ENCODE results near the gene TROAP. TPM values are rescaled to one million over a fixed set of nuclear protein-coding genes. Genes with fewer than 3 reads are reported as not detected.
A peak's percentile ranks its signal among the peaks of the same experiment; 100 is the strongest.

Gene TROAP
- polyA plus RNA-seq, 3 donors = 0.05 TPM; not detected in 2

DNA sequence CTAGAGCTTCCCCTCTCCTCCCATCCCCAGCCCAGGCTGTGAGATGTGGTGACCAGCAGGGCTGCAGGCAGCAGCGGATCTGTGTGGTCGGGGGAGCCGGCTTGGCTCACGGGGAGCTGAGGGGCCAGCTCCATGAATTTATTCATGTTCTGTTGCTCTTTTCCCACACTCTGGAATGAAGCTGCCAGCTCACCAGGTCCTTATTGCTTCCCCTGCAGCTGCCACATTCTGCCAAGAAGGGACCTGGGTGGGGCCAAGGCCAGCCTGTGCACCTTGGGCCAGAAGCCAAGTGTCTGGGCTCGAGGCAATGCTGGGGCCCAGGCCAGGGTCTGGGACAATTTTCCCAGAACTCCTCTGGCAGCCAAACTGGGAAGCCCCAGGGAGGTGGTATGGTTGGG lies 16.4 kb downstream of the TROAP start:
- intact Hi-C loops (cut with micrococcal nuclease) = no loop called here
- Mint-ChIP-seq H3K4me1 (peaks cover 33% of the 10 kb centered on the region), H3K36me3 (peaks cover 8 to 13% of the 10 kb centered on the region in 2 donors), H3K9me3 (peaks cover 0 to 33% (median 13%) of the 10 kb centered on the region in 7 donors), H3K27ac (peak overlapping the region in 1 of 7 donors; percentile 61), H3K27me3 (ENCODE audit: low read depth in 3 of 3) (peaks cover 95 to 100% (median 96%) of the 10 kb centered on the region in 3 donors), H3K4me3 (peak overlapping the region in 1 of 2 donors; percentile 68)
- H3K27ac ChIP-seq (ENCODE audit: low read depth in 1 of 2, low read length in 2 of 2) = no peak overlapping the region
- H3K9ac ChIP-seq (ENCODE audit: insufficient read depth, low read length, poor library complexity, severe bottlenecking) = no peak overlapping the region
- TF ChIP-seq, protein P1, sequence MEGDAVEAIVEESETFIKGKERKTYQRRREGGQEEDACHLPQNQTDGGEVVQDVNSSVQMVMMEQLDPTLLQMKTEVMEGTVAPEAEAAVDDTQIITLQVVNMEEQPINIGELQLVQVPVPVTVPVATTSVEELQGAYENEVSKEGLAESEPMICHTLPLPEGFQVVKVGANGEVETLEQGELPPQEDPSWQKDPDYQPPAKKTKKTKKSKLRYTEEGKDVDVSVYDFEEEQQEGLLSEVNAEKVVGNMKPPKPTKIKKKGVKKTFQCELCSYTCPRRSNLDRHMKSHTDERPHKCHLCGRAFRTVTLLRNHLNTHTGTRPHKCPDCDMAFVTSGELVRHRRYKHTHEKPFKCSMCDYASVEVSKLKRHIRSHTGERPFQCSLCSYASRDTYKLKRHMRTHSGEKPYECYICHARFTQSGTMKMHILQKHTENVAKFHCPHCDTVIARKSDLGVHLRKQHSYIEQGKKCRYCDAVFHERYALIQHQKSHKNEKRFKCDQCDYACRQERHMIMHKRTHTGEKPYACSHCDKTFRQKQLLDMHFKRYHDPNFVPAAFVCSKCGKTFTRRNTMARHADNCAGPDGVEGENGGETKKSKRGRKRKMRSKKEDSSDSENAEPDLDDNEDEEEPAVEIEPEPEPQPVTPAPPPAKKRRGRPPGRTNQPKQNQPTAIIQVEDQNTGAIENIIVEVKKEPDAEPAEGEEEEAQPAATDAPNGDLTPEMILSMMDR (IDR thresholded peaks at IDR 0.05) = no peak
- no peaks in the 10 kb centered on the region for H3K36me3 ChIP-seq (replicated peaks in 1 of 2; ENCODE audit: control insufficient read depth in 1 of 2, insufficient read depth in 2 of 2, low read length in 2 of 2)
- peaks cover 0 to 44% of the 10 kb centered on the region in 2 donors for H3K9me3 ChIP-seq (replicated peaks in 1 of 2; ENCODE audit: control insufficient read depth in 1 of 2, insufficient read depth in 1 of 2, low read length in 2 of 2)
- WGBS (ENCODE audit: insufficient coverage) = 68% methylated on average over 5 of the region's 5 CpGs
- H3K4me1 ChIP-seq (ENCODE audit: control insufficient read depth in 1 of 2, insufficient read depth in 2 of 2, low read length in 2 of 2) = peaks cover 27 to 40% of the 10 kb centered on the region in 2 donors
- H3K79me2 ChIP-seq (ENCODE audit: insufficient read depth, low read length) = no peaks in the 10 kb centered on the region
- H2AFZ ChIP-seq (ENCODE audit: insufficient read depth, low read depth, low read length, poor library complexity, severe bottlenecking) = no peak overlapping the region
- no peak overlapping the region for H3K4me3 ChIP-seq (replicated peaks in 1 of 3; ENCODE audit: low read depth in 2 of 3, low read length in 3 of 3)
- no peak for DNase-seq
- no peak overlapping the region for H3K4me2 ChIP-seq (replicated peaks; ENCODE audit: extremely low read depth, low read length, poor library complexity, severe bottlenecking)
- H3K27me3 ChIP-seq (ENCODE audit: control insufficient read depth in 2 of 2, insufficient read depth in 2 of 2, low read length in 2 of 2) = peaks cover 81 to 99% of the 10 kb centered on the region in 2 donors
- H4K20me1 ChIP-seq (ENCODE audit: insufficient read depth, low read length) = no peaks in the 10 kb centered on the region

DNA sequence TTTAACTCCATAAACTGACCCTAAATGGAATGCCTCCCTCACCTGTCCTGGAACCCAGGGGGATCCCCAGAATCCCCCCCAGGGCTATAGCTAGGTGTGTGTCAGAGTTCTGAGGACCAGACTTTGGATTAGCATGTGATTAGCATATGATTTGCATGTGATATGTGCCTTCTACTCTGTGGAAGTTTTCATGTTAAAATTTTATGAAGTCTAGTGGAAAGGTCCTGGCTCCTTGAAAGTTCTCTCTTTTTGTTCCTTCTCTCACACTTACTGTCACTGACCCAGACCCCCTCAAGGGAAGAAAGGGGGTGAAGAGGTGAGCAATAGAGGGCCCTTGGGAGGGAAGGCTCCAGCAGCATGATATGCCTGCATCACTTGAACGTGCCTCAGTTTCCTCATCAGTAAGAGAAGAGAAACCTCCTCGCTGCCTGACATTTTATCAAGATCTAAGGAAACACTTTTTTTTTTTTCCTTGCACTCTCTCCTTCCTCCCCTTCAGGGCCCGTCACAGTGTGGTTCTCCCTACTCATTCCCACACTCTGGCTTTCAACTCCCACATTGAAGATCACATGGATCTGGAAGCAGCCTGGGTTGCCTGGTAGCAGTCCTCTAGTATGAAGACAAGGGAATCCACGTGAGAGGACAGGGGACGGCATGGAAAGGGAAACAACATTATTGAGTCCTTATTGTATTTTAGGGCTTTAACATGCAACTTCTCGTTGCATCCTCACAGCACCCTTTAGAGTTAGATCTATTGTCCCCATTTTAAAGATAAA lies 17.2 kb downstream of the TROAP start:
- Histone ChIP-seq H4K20me1 (ENCODE audit: insufficient read depth, low read length) (no peaks in the 10 kb centered on the region), H3K4me2 (replicated peaks; ENCODE audit: extremely low read depth, low read length, poor library complexity, severe bottlenecking) (no peak overlapping the region), H3K79me2 (ENCODE audit: insufficient read depth, low read length) (no peaks in the 10 kb centered on the region), H3K27me3 (ENCODE audit: control insufficient read depth in 2 of 2, insufficient read depth in 2 of 2, low read length in 2 of 2) (peaks cover 82 to 98% of the 10 kb centered on the region in 2 donors), H2AFZ (ENCODE audit: insufficient read depth, low read depth, low read length, poor library complexity, severe bottlenecking) (no peak overlapping the region), H3K4me3 (replicated peaks in 1 of 3; ENCODE audit: low read depth in 2 of 3, low read length in 3 of 3) (no peak overlapping the region), H3K9ac (ENCODE audit: insufficient read depth, low read length, poor library complexity, severe bottlenecking) (no peak overlapping the region), H3K27ac (ENCODE audit: low read depth in 1 of 2, low read length in 2 of 2) (no peak overlapping the region), H3K4me1 (ENCODE audit: control insufficient read depth in 1 of 2, insufficient read depth in 2 of 2, low read length in 2 of 2) (peaks cover 27 to 40% of the 10 kb centered on the region in 2 donors), H3K36me3 (replicated peaks in 1 of 2; ENCODE audit: control insufficient read depth in 1 of 2, insufficient read depth in 2 of 2, low read length in 2 of 2) (no peaks in the 10 kb centered on the region), H3K9me3 (replicated peaks in 1 of 2; ENCODE audit: control insufficient read depth in 1 of 2, insufficient read depth in 1 of 2, low read length in 2 of 2) (peaks cover 0 to 36% of the 10 kb centered on the region in 2 donors)
- peaks cover 8 to 11% of the 10 kb centered on the region in 2 donors for H3K36me3 Mint-ChIP-seq
- H3K27me3 Mint-ChIP-seq (ENCODE audit: low read depth in 3 of 3) = peaks cover 91 to 100% (median 94%) of the 10 kb centered on the region in 3 donors
- H3K9me3 Mint-ChIP-seq = peaks cover 0 to 31% (median 14%) of the 10 kb centered on the region in 7 donors
- intact Hi-C loops (cut with micrococcal nuclease) = loop anchor here in 1 of 2 donors (10.0 kb wide), 1 partner anchor 275 kb away; the partner anchor contains the start of genes KMT2D and RHEBL1
- 56% methylated on average over 3 of the region's 6 CpGs for WGBS (ENCODE audit: insufficient coverage)
- H3K4me1 Mint-ChIP-seq = peaks cover 32% of the 10 kb centered on the region
- TF ChIP-seq, protein P1 (IDR thresholded peaks at IDR 0.05) = no peak
- no peak overlapping the region for H3K27ac Mint-ChIP-seq
- DNase-seq = no peak
- H3K4me3 Mint-ChIP-seq = peak overlapping the region in 1 of 2 donors; percentile 92

All from CD14-positive monocyte (primary cell).